Activated T-helper 9 cell treated with anti-CD3 and anti-CD28 coated beads, Interleukin-2, amount 50 U/mL, for 16 hours (primary cell): ENCODE measurements around the gene DRD4.

Source experiments
- DNase-seq: peaks from one replicate; pipeline ENCODE4 v3.0.0-alpha.2; 2020; ENCODE audit warnings: low read depth

The DRD4 gene

DNA sequence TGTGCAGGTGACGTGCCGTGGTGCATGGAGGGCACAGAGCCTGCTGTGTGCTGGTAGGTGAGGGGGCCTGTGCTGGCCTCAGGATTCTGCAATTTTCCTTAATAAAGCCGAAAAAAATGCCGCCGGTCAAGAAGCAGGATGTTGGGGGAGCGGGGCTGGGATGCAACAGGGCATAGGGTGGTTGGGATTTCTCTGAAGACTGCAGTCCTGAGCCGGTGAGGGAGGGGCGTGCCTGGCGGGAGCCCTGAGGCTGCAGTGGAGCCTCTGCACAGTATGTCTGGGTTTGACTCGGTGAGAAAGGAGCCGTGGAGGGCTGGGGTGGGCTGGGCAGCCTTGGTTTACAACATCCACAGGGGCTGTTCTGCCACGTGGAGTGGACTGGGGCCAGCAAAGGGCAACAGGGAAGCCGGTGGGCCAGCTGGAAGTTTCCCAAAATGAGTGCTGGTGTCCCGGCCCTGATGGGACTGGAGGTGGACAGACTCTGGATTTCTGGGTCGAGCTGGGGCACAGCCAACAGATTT, 13.7 kb upstream of the DRD4 start:
- DNase-seq = no peak

DNA sequence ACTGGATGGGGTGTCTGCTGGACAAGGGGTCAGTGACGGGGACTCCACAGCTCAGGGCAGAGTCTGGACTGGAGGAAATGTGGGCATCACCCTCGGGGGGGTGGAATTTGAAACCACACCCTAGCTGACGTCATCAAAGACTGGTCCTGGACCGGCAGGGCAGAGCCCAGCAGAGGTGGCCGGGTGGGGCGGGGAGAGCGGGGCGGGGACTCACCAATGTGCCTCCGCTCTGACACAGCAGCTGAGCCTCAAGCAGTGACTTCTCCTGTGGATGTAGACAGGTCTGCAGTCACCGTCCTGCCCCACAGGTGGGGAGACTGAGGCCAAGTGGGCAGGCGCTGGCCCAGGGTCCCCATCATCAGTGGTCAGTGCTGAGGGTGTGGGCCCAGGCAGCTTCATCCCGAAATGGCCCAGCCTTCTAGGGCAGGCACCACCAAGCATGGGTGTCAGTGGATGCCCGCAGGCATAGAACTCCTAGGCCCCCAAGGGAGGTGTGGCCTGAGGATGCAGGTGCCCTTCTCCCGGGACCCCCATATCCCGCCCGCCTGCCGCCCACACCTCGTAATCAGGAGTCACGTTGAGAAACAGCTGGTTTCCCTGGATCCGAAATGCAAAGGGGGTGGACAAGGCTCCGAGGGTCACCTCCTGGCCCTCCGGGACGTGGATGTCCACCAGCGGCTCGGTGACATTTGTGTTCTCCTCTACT, 12.9 kb upstream of the DRD4 start:
- no peak for DNase-seq

DNA sequence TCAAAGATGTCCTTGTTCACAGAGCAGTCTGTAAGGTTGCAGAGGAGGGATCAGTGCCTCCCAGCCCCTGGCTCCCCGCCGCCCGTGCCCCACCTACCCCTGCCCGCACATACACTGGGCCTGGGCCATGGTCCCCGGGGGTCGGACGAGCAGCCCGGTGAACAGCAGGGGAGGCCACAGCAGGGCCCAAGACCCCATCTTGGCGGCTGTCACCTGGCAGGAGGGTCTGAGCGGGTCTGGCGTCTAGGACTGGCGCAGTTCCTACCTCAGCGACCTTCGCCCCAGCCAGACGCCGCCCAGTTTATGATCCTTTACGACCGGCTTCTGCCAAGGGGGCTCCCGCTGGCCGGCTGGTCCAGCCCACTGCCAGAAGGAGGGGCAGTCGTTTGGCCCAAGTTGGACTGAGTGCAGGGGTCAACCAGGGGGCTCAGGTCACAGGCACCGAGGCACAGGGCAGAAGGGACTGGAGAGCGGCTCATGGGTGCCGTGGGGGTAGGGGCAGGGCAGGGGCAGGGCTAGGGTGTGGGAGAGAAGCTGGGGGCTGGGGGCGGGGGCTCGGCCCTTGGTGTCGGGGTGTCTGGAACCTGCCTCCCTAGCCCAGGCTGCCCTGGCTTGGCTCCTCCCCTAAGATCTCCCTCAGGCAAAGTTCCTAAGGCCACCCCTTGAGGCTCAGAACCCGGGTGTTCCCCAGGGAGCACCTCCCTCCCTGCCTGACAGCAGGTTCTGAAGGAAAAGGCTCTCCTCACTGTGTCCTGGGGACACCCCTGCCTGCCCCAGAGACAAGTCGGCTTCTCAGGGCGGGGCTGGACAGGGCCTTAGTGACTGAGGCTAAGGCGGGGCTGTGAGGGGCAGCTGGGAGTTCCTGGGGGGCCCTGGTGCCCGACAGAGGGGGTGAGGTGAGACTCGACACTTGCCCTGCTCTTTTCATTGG, 12.1 kb upstream of the DRD4 start, which contains the start of gene CDHR5:
Gene CDHR5, minus strand, starts transcription at position 251 of the 931 bp plus-strand sequence. Its CDS starts 53 bp downstream, at position 198.
- DNase-seq = no peak

DNA sequence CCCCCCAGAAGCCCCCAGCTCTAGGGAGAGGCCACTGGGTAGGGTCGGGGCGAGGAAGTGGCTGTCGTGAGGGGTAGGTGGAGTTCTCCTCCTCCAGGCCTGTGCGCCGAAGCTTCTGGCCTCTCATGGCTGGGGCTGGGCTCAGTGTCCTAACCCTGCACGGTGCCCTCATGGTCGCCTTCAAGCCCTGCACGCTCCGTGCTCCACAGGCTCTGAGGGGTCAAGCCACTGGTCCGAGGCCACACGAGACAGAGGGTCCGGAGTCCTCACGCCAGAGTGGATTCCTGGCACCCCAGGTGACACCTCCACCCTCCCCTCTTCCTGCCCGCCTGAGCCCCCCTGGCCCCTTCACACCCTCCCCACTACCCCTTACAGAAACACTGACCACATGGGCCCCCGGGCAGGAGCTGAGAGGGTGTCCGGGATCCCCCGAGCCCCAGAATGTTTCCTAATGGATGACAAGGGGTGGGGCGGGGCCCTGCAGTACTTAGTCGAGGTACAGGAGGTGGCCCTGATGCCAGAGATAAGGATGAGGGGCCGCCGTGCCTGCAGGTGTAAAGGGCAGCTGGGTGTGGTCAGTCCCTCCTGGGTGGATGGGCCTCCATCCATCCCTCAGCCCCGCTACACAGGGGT, 11.3 kb upstream of the DRD4 start:
- no peak for DNase-seq

DNA sequence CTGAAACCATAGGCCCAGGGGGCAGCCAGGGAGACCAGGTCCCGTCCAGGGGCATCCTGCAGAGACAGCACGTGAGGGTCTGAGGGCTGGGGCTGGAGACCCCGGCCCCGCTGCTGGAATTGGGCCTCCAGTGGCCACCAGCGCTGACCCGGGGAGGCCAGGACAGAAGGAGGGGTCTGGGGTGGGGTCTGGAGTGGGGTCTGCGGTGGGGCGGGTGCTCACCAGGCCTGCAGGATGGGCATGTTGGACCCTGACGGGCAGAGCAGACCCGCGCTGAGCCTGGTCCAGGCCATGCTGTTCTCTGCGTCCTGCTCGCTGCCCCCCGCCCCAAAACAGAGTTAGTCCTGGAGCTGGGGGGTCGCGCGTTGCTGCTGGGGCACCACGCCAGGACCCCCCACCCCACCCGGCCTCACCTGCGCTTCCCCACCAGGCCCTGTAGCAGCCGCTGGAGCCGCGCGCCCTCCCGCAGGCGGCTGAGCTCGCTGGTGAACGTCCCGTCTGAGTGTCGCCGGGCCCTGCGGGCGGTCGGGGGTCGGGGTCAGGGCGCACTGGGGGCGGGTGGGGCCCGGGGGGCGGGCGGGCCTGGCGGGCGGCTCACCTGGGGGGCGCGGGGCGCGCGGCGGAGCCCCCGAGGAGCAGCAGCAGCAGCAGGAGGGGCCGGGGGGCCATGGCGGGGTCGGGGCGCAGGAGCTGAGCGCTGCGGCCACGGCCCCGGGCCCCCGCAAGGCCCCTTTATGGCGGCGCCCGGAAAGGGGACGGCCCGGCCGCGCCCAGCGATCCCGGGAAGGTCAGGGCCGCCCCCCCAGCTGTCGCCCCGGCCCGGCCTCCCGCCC, 10.4 kb upstream of the DRD4 start, which contains the start of gene SCT:
Gene SCT, minus strand, starts transcription at position 707 of the 833 bp plus-strand sequence. Its CDS starts 38 bp downstream, at position 669.
- DNase-seq = no peak

DNA sequence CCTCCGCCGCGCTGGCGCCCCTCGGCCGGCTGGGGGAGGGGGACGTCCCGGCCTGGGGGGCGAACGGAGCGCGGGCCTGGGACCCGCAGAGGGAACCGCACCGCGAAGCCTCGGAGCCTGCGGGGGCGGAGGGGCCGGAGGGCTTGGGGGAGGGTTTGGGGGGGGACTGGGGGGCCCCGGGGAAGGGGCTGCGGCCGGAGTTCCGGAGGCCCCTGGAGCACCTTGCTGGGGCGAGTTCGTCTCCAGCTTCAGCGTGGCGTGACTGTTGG, 9.8 kb upstream of the DRD4 start:
- DNase-seq = no peak

DNA sequence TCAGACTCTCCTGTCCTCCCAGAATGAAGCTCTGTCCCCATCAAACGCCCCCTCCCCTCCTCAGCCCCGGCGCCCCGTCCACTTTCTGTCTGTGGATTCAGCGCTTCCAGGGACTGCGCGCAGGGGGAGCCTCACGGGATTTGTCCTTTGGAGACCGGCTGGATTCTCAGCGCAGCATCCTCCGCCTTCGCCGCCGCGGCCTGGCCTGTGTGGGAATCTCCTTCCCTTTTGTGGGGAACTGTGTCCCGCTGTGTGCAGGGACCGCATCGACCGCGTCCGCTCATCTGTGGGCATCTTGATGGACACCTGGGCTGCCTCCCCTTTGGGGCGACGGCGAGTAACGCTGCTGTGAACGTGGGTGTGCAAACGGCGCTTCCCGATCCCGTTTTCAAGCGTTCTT, 9.0 kb upstream of the DRD4 start:
- DNase-seq = no peak

DNA sequence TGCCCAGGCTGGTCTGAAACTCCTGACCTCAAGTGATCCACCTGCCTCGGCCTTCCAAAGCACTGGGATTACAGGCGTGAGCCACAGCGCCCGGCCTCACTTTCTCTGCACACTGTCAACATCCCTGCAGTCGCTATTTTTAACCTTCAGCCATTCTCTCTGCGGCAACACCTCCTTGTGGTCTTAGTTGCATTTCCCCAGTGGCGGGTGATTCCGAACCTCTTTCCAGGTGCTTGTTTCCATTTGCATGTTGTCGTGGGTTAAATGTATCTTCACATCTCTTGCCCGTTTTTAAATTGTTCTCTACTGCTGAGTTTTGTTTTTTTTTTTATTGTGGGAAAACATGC, 7.9 kb upstream of the DRD4 start:
- no peak for DNase-seq

DNA sequence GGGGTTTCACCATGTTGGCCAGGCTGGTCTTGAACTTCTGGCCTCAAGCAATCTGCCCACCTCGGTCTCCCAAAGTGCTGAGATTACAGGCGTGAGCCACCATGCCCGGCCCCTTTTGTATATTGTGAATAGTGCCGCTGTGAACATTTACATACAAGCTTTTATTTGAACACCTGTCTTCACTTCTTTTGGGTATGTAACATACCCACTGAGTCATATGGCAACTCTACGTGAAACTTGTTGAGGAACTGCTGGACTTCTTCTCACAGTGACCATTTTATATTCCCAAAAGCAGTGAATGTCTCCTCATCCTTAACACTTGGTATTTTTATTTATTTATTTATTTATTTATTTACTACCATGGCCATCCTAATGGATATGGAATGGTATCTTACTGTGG, 6.2 kb upstream of the DRD4 start:
- DNase-seq = no peak

DNA sequence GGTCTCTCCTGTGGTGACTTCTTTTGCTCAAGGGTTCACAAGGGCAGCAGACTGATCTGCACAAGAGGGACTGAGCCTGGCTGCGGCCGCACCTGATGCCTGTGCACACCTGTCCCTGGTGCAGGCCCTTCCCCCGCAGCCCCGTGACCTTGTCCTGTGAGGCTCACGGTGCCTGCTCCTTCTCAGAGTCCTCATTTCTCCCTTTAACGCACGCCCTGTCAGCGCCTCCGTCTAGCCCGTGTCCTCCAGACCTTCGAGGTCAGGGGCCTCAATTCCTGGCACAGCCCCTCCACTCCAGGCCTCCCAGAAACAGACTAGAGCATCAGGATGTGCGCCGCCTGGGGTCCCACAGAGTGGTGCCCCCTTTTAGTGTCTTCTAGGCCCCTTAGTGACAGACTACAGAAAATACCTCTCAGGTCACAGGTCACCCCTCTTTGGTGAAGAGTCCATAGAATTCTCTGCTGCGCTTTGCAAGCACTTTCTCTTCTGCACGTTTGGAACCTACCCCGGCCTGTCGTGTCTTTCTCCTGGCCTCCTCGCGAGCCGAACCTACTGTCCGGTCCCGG, 1.0 kb upstream of the DRD4 start:
- no peak for DNase-seq

DNA sequence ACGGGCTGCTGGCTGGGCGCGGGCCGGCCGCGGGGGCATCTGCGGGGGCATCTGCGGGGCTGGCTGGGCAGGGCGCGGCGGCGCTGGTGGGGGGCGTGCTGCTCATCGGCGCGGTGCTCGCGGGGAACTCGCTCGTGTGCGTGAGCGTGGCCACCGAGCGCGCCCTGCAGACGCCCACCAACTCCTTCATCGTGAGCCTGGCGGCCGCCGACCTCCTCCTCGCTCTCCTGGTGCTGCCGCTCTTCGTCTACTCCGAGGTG, 194 bp downstream of the DRD4 start:
- DNase-seq = no peak

DNA sequence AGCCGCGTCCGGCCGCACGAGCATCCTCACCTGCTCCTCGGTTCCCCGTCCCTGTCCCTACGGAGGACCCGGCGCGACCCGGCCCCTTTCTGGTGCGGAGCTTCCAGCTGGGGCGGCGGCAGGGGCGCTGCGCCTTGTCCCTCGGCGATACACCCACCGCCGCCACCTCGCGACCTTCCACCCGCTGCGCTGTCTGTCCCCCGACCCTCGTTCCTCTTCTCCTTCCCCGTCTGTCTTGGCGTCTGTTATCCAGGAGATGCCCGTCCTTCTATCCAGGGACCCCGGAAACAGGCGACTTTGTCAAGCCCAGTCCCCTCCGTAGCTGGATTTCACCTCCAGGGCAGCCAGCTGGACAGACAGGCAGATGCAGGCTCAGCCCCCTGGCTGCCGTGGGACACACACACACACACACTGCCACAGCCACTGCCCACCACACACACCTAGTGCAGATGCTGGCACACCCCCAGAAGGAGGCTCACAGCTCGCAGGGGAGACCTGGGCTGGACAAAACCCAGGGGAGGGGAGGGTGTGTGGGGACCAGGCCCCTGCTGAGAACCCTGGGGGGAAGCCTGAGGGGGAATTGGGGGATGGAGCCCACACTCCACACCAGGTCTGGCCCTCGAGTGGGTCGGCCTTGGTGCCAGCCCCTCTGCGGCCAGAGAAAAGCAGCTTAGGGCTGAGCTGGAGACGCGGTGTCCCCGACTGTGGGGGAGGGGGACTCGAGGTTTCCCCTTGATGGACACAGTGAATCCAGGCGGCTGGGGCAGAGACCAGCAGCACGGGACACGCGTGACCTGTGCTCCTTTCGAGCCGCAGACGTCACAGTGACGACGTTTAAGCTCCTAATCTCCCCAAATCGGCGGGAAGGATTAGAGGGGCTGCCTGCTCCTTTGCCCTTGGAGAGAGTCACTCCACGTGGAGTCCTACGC, 788 bp downstream of the DRD4 start:
- DNase-seq = no peak

DNA sequence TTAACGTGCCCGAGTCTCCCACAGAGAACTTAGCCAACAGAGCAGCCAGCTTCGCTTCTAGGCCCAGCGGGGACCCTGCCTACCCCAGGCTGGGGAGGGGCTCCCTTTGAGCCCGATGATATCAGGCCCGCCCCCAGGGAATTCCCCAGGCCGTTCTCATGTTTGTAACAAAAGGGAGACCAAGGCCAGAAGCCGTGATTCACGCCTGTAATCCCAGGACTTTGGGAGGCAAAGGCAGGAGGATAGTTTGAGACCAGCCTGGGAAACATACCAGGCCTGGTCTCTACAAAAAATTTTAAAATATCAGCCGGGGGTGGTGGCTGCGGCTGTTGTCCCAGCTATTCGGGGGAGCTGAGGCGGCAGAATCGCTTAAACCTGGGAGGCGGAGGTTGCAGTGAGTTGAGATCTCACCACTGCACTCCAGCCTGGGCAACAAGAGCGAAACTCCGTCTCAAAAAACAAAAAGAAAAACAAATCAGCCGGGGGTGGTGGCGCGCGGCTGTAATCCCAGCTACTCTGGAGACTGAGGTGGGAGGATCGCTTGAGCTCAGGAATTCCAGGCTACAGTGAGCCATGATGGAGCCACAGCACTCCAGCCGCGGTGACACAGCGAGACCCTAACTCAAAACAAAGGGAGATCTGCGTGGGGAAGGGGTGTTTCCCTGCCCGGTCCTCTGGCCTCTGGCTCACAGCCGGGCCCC, 1.7 kb downstream of the DRD4 start:
- DNase-seq = no peak

DNA sequence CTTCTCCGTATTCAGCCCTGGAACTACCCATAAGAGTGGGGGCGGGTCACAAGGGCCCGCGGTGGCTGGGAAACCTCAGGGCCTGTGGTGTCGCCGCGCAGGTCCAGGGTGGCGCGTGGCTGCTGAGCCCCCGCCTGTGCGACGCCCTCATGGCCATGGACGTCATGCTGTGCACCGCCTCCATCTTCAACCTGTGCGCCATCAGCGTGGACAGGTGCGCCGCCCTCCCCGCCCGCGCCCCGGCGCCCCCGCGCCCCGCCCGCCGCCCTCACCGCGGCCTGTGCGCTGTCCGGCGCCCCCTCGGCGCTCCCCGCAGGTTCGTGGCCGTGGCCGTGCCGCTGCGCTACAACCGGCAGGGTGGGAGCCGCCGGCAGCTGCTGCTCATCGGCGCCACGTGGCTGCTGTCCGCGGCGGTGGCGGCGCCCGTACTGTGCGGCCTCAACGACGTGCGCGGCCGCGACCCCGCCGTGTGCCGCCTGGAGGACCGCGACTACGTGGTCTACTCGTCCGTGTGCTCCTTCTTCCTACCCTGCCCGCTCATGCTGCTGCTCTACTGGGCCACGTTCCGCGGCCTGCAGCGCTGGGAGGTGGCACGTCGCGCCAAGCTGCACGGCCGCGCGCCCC, 2.4 kb downstream of the DRD4 start:
- DNase-seq = no peak

DNA sequence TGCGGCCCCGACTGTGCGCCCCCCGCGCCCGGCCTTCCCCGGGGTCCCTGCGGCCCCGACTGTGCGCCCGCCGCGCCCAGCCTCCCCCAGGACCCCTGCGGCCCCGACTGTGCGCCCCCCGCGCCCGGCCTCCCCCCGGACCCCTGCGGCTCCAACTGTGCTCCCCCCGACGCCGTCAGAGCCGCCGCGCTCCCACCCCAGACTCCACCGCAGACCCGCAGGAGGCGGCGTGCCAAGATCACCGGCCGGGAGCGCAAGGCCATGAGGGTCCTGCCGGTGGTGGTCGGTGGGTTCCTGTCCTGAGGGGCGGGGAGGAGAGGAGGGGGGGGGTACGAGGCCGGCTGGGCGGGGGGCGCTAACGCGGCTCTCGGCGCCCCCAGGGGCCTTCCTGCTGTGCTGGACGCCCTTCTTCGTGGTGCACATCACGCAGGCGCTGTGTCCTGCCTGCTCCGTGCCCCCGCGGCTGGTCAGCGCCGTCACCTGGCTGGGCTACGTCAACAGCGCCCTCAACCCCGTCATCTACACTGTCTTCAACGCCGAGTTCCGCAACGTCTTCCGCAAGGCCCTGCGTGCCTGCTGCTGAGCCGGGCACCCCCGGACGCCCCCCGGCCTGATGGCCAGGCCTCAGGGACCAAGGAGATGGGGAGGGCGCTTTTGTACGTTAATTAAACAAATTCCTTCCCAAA, 3.1 kb downstream of the DRD4 start:
- no peak for DNase-seq

DNA sequence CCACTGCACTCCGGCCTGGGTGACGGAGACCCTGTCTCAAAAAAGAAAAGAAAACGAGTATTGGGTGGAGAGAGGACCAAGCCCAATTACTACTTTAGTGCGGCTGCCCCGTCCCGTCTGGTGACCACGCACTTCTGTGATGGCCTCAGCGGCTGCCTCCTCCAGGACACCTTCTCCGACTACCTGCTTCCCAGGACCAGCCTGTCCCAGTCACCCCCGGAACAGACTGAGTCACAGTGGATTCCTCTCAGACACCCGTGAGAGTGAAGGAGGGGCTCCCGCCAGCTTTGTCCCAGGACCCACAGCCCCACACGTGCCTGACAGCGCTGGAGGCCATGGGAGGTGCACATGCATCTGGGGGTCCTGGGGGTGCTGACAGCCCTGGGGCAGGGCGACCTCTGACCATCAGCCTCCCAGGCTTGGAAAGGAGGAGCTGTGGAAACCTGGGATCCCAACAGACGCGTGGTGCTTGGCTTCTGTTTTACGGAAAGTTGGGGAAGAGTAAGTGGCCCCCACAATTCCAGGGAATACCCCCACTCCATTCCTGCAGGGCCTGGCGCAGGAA, 4.8 kb downstream of the DRD4 start:
- no peak for DNase-seq

DNA sequence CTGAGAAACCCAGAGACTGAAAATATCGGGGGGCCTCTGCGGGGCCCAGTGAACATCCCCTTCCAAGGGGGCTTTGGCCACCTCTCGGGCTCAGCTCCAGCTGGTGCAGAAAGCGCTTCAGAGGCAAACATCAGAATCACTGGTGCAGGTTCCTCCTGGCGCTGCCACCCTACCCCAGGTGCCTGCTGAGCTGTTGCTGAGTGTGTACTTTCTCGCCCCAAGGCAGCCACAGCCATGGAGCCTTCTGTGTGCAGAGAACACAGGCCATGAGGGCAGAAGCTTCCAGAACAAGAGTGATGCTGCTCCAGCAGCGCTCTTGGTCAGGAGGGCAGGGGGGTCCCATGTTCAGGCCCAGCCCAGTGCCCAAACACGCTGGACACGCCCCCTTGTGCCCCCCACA, 6.3 kb downstream of the DRD4 start:
- no peak for DNase-seq

DNA sequence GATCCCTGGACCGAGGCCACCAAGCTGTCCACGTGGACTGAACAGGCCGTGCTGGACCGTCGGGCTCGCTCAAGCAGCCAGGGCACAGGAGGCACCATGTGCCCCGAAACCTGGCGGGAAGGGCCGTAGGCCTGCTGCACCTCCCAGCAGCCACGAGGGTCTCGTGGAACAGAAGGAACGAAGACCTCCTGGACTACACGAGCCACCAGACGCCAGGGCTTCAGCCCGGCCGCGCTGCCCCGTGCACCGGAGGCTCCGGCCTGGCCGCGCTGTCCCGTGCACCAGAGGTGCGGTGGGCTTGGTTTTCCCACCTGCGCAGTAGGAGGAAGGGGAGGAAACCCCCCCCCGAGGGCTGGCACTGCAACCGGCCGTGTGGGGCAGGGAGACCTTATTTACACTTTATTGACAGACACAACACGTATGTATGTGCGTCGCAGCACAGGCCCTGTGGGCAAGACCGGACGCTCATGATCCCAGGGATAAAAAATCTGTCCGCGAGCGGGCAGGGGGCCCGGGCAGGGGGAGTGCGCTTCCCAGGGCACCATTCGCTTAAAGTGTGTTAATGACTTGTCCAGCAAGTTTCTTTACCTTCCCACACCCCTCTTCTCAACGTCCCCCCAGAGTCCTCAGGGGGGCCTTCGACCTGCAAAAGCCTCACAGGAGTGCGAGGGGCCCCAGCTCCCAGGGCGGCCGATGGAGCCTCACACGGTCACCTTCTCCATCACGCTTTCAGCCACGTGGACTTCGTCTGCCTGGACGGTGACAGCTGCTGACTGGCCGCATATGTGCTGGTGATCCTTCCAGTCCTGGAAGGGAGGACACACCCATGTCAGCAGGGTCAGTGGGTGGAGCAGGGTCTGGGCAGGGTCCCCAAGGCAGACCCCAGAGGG, 7.0 kb downstream of the DRD4 start:
- DNase-seq = no peak
